ENCODE results near the gene PTEN.
"Not testable (repeated sequence)": the region's sequence is repeated elsewhere in the genome, so short reads cannot be mapped to it uniquely, and the experiment has no call there.

PTEN gene

DNA sequence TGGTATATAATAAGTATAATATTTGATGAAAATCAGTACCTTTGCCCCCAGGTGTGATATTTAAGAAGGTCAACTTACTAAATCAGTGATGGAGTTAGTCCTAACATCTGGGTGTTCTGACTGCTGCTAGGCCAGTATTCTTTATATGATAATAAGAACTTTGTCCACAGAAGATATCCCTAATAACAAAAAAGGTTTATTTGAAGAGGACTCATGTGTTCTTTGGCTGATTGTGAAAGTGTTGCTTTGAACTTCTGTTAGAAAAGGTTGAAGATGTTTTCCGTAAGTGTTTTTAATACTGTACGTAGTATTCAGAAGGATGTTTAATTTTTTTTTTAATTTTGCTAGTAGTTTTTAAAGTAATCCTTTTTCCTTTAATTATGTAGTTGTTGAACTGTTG, 10.2 kb downstream of the PTEN start:
- DNase-seq: no peak

DNA sequence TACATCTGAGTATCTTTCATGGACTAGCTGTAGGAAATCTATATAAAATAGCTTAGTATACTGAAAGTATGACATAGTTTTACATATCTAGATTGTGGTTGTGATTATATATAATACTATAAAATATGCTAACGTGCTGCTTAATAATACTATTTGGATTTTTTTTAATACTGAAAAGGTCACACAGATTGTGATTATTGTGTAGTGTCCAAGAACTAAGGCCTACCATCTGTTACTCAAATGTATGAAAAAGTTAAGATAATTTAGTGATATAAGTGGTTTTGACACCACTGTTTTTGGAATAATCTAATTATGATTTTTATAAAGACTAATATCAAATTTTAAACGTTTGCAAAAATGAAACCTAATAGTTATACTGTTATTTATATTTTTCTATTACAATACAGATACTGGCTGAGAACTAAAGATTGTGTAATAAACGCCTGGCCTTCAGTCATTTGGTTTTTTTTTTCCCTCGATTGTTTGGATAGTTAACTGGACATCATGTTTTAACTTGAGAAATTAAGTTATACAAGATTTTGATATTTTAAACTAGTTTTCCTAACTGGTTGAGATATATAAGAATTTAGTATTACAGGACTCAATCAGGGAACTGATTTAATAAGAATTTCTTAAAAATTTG, 12.6 kb downstream of the PTEN start:
- no peak for DNase-seq

DNA sequence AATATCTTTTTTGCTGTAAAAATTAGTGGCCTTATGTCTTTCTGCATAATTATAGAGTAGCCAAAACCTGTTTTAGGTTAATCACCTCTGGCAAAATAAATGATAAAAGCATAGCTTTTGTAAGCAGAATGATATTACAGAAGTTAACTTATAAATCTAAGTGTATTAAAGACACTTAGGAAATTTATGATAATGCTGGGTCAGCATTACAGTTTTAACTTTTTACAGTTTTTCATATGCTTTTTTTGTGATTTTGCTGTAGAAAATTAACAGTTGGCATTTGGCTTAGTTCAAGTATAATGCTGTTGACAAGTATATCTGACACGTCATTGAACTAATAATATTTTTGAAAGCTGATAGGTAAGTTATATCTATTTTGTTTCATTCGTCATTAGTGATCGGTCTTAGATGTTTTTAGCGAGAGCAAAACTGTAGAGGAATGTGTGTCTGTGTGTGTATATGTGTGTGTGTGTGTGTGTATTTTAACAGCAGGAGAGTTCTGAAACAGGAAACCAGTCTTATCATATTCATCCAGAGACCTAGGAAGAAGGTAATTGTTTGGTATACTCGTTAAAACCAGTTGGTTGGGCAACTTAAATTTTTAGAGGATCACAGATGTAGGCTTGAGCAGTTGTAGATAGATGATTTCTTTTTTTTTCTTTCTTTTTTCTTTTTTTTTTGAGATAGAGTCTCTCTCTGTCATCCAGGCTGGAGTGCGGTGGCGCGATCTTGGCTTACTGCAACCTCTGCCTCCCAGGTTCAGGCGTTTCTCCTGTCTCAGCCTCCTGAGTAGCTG, 15.4 kb downstream of the PTEN start:
- no peak for DNase-seq

DNA sequence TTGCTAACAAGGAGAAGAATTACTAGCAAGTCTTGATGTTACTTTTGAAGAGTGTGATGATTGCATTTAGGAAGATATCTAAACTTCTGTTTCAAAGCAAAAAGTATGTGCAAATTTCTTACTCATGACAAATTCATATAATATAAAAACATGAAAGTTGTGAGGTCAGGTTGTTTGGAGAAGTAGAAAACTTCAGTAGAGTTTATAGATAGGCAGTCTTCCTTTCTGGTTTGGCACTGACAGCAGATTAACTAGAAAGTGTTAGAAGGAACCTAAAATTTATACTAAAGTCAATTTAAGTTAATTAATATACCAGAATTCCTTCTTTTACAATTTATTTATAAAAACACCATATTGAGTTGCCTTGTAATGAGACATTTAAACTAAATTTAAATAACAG, 16.9 kb downstream of the PTEN start:
- DNase-seq: no peak

DNA sequence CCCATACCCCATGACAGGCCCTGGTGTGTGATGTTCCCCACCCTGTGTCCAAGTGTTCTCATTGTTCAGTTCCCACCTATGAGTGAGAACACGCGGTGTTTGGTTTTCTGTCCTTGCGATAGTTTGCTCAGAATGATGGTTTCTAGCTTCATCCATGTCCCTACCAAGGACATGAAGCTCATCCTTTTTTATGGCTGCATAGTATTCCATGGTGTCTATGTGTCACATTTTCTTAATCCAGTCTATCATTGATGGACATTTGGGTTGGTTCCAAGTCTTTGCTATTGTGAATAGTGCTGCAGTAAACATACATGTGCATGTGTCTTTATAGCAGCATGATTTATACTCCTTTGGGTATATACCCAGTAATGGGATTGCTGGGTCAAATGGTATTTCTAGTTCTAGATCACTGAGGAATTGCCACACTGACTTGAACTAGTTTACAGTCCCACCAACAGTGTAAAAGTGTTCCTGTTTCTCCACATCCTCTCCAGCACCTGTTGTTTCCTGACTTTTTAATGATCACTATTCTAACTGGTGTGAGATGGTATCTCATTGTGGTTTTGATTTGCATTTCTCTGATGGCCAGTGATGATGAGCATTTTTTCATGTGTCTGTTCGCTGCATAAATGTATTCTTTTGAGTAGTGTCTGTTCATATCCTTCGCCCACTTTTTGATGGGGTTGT, 18.1 kb downstream of the PTEN start:
- DNase-seq: not testable (repeated sequence)

DNA sequence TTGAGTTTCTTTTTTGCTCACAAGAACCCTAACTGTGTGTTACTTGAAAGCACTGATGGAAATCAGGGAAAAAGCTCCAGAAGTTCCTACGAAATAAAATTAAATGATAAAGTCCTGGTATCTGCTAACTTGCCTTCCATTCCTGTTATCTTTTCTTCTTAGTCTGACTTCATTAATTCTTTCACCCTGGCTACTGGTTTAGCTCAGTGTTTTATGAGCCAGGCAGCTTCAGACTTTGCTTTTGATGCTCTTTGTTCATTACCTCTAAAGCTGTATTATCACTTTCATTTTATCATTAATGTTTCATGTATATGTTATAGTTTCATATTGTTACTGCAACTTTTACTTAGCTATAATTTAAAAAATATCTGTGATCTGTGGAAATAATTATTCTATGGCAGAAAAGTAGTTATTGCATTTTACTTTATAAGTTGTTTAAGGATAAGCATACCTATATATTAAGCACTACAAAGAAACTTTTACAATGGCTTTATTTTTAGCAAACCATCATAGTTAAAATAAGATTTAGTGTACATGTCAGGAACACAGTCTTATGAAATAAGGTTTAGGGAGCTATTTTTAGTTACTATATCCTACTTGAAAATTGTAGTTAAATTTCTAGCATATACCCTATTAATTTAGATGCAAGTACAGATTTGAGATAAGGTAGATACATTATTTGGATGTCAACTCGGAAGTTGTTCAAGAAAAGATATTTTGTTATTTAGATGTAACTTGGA, 19.3 kb downstream of the PTEN start:
- DNase-seq: no peak

DNA sequence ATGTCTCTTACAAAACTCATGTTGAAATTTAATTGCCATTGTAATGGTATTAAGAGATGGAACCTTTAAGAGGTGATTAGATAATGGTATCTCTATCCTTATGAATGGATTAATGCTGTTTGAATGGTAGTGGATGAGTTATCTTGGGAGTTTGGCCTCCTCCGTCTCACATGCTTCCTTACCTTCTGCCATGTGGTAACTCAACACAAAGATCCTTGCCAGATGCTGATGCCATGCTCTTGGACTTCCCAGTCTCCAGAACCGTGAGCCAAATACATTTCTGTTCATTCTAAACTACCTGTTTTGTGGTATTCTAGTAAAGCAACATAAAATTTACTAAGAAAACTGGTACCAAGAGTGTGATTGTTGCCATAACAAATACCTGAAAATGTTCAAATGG, 23.2 kb downstream of the PTEN start:
- DNase-seq: no peak

DNA sequence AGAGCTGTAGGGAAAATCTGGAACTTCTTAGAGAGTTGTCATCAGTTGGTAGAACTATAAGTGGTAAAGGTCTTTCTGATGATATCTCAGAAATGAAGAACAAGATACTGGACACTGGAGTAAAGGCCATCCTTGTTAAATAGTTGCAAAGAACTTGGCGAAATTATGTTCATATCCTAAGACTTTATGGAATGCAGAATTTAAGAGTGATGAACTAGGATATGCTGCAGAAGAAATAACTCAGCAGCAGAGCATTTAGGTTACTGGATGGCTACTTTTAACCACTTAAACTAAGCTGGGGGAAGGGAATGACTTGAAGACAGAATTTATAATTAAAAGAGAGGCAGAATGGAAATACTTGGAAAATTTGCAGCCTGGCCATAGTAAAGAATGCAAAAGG, 23.7 kb downstream of the PTEN start:
- DNase-seq: no peak

DNA sequence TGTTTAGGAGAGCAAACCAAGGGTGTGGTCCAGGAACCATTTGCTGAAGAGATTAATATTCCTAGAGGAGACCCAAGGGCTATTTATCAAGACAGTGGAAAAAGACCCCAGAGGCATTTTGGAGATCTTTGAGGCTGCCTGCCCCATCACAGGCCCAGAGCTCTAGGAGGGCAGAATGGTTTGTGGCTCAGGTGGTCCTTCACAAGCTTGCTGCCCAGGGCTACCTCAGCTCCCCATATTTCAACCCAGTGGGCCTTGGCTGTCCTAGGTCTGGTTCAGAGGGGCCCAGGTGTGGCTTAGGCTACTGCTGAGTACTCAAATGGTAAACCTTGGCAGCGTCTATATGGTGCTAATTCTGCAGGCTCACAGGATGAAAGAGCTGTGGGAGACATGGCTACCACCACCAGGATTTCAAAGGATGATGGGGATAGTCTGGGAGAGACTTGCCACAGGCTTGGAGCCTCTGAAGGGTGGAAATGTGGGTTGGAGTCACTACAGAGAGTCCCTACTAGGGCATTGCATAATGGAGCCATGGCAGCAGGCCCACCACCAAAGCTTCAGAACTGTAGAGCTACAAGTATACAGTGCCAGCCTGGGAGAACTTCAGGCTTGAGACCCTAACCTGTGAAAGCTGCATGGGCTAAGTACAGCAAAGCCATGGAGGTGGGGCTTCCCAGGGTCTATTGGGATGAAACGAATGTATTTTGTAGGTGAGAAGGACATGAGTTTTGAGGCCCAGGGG, 24.3 kb downstream of the PTEN start:
- DNase-seq: no peak

DNA sequence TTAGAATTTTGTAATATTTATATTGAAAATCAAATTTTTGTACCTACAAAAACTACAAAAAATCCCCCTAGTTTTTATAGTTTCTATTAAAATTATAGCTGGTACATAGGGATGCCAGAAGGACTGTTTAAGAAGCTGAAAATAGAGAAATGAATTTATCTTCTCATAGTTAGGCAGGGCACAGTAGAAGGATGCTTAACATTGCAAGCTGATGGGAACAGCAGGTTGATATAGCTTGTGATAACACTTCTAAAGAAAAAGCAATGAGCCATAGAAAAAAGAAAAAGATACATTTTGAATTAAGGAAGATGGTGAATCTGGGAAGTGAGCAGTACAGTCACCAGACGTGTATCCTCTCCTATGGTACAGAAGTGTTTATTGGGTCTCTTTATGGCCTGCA, 32.0 kb downstream of the PTEN start:
- DNase-seq: no peak

DNA sequence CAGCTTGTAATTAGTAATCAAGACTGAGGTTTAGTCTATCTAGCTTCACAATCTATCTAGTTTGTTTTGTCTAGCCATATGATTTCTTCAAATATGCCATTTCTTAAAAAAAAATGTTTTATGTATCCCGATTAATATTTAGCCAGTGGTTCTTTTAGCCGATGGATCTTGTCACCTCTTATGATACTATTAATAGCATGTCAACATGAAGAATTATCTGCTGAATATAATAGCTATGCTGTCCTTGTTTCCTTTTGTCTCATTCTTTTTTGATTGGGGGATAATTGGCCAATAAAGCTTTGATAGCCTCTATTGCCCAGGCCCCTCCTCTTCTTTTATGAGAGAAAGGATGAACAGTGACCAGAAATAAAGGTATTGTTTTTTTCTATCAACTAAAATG, 32.8 kb downstream of the PTEN start:
- no peak for DNase-seq

DNA sequence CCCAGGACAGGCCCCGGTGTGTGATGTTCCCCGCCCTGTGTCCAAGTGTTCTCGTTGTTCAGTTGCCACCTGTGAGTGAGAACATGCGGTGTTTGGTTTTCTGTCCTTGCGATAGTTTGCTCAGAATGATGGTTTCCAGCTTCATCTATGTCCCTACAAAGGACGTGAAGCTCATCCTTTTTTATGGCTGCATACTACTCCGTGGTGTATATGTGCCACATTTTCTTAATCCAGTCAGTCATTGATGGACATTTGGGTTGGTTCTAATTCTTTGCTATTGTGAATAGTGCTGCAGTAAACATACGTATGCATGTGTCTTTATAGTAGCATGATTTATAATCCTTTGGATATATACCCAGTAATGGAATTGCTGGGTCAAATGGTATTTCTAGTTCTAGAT, 34.5 kb downstream of the PTEN start:
- DNase-seq: not testable (repeated sequence)

DNA sequence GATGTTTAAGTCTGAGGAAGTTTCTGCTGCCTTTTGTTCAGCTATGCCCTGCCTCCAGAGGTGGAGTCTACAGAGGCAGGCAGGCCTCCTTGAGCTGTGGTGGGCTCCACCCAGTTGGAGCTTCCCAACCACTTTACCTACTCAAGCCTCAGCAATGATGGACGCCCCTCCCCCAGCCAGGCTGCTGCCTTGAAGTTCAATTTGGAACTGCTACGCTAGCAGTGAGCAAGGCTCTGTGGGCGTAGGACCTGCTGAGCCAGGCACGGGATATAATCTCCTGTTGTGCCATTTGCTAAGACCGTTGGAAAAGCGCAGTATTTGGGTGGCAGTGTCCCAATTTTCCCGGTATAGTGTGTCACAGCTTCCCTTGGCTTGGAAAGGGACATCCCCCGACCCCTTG, 40.0 kb downstream of the PTEN start:
- DNase-seq: not testable (repeated sequence)

DNA sequence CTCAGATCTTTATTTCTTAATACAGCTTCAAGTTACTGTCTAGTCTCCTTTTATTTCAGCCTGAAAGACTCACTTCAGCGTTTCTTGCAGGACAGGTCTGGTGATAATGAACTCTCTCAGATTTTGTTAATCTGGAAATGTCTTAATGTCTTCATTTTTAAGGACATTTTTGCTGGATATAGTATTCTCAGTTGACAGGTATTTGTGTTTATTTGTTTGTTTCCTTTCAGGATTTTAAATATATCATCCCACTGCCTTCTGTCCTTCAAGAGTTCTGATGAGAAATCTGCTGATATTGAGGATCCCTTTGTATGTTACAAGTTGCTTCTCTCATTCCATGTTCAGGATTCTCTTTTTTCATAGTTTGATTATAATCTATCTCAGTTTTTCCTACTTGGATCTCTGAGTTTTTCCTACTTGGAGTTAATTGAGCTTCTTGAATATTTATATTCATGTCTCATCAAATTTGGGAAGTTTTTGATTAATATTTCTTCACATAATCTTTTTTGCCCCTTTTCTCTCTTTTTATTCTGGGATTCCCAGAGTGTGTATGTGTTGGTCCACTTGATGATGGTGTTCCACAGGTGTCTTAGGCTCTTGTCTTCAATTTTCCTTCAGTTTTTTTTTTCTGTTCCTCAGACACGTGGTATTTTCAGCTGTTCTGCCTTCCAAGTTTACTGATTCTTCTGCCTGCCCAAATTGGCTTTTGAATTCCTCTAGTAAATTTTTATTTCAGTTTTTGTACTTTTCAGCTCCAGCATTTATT, 49.9 kb downstream of the PTEN start:
- DNase-seq: no peak

DNA sequence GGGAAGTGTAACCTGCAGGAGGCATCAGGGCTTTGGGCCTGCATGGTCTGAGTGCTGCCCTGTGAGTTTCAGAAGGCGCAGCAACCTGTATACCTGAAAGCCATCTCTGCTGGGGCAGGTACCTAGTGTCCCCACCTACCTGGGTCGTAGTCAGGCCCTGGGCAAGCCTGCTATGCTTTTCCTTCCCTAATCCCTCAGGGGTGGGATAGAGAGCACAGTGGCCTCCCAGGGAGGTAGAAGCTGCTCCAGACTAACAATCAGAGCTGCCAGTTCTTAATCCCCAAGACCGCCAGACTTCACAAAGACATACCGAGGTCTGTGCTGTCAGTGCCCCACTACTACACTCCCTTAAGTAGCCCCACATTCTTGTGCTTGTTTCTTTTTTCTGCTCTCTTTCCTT, 52.0 kb downstream of the PTEN start:
- no peak for DNase-seq

DNA sequence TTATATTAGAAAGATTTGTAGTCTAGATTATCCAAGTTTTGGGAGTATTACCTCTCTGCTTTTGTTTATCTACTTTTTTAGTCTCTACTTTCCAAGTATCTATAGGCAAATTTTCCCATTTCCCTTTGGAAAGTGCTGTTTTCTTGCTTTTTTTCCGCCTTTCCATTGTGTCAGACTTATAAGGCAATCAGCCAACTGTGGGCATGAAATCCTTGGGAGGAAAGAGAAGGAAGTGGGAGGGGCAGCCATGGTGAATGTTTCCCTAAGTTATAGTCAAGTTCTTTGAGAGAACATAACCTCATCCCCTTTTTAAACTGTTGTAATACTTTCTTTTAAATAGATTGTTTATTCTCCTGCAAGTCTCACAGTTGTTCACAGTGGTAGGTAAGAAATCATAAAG, 52.6 kb downstream of the PTEN start:
- no peak for DNase-seq

DNA sequence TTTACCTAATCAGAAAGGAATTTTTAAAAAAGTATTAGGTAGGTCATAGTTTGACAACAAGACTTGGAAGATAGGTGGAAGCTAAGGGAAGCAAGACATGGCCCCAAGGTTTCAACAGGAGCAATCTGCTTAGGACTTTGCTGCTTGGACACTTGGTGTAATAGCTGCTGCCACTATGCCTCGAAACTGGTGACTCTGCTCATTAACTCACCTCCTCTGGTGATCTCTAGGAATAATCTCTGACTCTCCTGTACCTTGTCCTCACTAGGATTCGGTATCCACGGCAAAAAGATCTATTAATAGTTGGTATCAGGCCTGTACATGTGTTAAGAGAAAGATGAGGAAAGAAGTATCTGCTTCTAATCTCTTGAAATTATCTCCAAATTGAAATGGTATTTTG, 53.1 kb downstream of the PTEN start:
- DNase-seq: no peak

DNA sequence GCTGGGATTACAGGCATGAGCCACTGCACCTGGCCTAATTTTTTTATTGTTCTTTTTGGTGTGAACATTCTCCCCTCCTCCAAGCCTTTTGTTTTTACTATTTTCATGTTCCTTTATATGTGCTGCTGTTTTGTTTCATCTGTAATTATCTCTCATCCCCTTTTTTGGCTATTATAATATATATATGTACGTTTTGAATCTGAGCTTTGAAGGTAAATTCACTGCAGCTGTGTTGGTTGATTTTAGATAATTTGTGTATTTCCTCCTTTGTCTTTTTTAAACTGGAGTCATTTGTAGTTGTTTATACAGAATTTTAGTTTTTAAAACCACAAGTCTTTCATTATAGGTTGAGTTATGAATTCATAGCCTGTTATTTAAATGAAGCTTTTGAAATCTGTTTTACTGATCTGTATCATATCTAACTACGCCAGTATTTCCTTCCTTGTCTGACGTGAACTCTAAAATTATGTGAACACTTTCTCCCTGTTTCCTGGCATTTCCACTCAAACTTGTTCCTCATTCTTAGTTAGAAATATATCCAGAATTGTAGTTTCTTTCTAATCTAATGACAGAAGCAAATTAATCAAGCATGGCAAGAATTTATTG, 54.9 kb downstream of the PTEN start:
- no peak for DNase-seq

DNA sequence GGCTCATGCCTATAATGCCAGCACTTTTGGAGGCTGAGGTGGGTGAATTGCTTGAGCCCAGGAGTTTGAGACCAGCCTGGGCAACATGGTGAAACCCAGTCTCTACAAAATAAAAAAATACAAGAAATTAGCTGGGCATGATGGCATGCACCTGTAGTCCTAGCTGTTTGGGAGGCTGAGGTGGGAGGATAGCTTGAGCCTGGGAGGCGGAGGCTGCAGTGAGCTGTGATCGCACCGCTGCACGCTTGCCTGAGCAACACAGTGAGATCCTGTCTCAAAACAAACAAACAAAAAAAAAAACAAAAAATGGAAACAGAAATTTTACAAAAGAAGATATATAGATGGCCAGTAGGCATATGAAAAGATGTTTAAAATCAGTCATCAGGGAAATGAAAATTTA, 57.1 kb downstream of the PTEN start:
- no peak for DNase-seq

DNA sequence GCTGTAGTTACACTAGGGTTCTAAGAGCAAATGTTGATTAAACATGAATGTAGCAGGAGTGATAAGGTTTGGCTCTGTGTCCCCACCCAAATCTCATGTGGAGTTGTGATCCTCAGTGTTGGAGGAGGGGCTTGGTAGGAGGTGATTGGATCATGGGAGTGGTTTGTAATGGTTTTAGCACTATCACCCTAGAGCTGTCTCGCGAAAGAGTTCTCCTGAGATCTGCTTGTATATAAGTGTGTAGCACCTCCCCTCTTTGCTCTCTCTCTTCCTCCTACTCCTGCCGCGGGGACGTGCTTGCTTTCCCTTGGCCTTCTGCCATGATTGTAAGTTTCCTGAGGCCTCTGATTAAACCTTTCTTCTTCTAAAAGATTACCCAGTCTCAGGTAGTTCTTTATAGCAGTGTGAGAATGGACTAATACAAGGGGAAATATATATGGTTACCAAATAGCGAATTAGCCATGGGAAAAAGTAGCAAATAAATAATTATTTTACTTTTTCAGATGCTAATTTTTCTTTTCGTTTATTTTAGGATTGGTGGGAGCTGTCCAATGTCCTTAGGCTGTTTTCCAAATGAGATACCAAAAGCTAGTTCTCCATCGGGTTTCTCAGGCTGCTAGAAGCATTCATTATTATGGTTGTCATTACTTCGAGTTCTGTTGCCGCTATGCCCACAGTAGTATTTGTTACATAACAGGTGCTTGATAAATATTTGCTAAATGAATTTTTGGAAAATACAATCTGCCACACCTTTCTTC, 58.7 kb downstream of the PTEN start:
- no peak for DNase-seq

DNA sequence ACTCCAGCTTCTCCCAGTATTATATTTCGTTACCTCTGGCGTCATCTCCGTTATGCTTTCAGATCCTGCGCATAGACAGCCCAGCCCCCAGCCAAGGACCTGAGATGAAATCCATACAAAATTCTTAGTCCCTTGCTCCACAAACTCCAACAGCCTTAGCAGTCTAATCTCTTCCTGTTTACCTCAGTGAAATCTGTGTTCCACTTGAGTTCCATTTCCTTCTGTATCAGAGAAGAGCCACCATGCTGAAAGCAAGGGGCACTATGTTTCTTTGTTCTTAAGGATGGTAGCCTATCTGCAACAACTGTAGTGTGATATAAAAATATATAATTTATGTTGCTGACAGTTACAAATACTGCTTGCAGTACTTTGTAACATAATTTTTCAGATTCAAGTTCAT, 59.8 kb downstream of the PTEN start:
- DNase-seq: no peak

All from stimulated activated CD4-positive, alpha-beta T cell treated with anti-CD3 and anti-CD28 coated beads, Interleukin-4, amount 100 ng/mL, for 4 hours (primary cell).